GM12892 (cell line): ENCODE measurements around the gene TBCD.

Experiments used
- POLR2A ChIP-seq: IDR thresholded peaks from 2 replicates; pipeline ENCODE4 v1.6.1; 2011; ENCODE audit warnings: low read depth, low read length, control low read depth
- POLR2AphosphoS5 ChIP-seq: IDR thresholded peaks from 2 replicates; pipeline ENCODE4 v1.6.1; 2011; ENCODE audit warnings: low read depth, low read length, control low read depth

DNA sequence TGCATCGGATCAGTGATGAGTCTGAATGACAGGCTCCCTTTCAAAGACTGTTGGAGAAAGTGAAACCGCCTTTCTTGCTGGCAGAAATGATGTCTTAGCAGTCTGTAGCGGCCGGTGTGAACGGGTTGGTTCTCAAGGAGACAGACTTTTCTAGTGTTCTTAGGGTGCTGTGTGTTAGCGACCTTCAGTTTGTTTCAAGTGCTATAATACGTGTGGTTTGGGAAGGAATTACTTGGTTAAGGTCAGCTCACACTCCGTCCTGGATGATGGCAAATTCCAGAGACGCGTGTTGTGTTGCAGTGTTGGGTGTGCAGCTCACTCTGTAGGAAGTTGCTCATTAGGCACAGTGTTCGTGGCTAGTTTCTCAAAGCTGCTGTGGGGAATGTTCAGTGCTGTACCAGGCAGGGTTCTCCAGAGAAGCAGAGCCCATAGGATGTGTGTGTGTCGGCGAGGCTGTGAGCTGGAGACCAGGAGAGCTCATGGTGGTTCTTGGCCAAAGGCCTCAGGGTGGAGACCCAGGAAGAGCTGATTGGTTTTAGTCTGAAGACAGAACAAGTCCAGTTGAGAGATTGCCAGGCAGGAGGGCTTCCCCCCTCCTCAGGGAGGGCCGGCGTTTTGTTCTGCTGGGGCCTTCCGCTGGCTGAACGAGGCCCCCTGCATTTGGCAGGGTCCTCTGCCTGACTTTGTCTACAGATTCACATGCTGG, 50.4 kb downstream of the TBCD start:
- no peak for TF ChIP-seq POLR2A
- no peak for TF ChIP-seq POLR2AphosphoS5
